K562 (cell line): ENCODE data around the gene ABCF2. TPM values are rescaled to one million over a fixed set of nuclear protein-coding genes. Genes with fewer than 3 reads are reported as not detected.
A peak's percentile ranks its signal among the peaks of the same experiment; 100 is the strongest.

ENCODE experiments used
- BMI1 ChIP-seq: fragments of 150-350 bp; IDR thresholded peaks from 2 replicates; pipeline ENCODE4 v1.6.1; 2014; ENCODE audit warnings: low read length
- CTBP1 ChIP-seq: fragments of 450-650 bp; IDR thresholded peaks from 2 replicates; pipeline ENCODE4 v1.6.1; 2016; ENCODE audit warnings: borderline replicate concordance
- ELF4 ChIP-seq: fragments of 450-650 bp; formaldehyde crosslinking; IDR thresholded peaks from 2 replicates; pipeline ENCODE4 v1.4.0; 2022; ENCODE audit warnings: missing genetic modification characterization
- GABPB2 ChIP-seq: fragments of 250-450 bp; sonication (Bioruptor Pico); conservative IDR thresholded peaks from 2 replicates; pipeline ENCODE4 v1.5.1; 2021; ENCODE audit warnings: mild to moderate bottlenecking
- HDAC8 ChIP-seq: fragments of 450-650 bp; IDR thresholded peaks from 2 replicates; pipeline ENCODE4 v1.6.1; 2016; ENCODE audit warnings: mild to moderate bottlenecking, missing genetic modification characterization, moderate library complexity, missing compliant biosample characterization
- KHSRP ChIP-seq: fragments of 450-650 bp; IDR thresholded peaks from 2 replicates; pipeline ENCODE4 v1.6.1; 2017
- MEF2A ChIP-seq: IDR thresholded peaks from 2 replicates; pipeline ENCODE4 v1.6.1; 2011; ENCODE audit warnings: low read depth, mild to moderate bottlenecking, low read length, moderate library complexity; ENCODE audit not compliant: control insufficient read depth
- NBN ChIP-seq: fragments of 450-650 bp; IDR thresholded peaks from 2 replicates; pipeline ENCODE4 v1.6.1; 2016; ENCODE audit warnings: low read depth, mild to moderate bottlenecking
- REST ChIP-seq, 2 experiments: fragments of 450-650 bp; formaldehyde crosslinking in 1 of 2; IDR thresholded peaks; 2 replicates each; pipeline versions ENCODE4 v1.4.0 to v1.6.1; 2014 to 2020; ENCODE audit warnings: mild to moderate bottlenecking in 2 of 2, borderline replicate concordance in 1 of 2, low read depth in 1 of 2
- RREB1 ChIP-seq: fragments of 250-450 bp; sonication (Bioruptor Pico); IDR thresholded peaks from 2 replicates; pipeline ENCODE4 v1.4.0; 2020
- SMAD4 ChIP-seq: fragments of 250-450 bp; sonication (Bioruptor Pico); conservative IDR thresholded peaks from 2 replicates; pipeline ENCODE4 v1.8.0; 2021; ENCODE audit warnings: inconsistent platforms, mild to moderate bottlenecking, moderate library complexity
- SP1 ChIP-seq: sonication (generic); formaldehyde crosslinking; IDR thresholded peaks from 2 replicates; pipeline ENCODE4 v1.8.1; 2022; ENCODE audit warnings: mild to moderate bottlenecking, missing genetic modification reagents
- TAF15 ChIP-seq: fragments of 200-400 bp; formaldehyde crosslinking; IDR thresholded peaks from 2 replicates; pipeline ENCODE4 v1.6.1; 2017; ENCODE audit warnings: mild to moderate bottlenecking, low read depth, low read length, moderate library complexity
- ZNF668 ChIP-seq: fragments of 250-450 bp; sonication (Bioruptor Pico); IDR thresholded peaks from 2 replicates; pipeline ENCODE4 v1.8.0; 2022; ENCODE audit warnings: mild to moderate bottlenecking, inconsistent platforms
- ZNF696 ChIP-seq: fragments of 250-450 bp; sonication (Bioruptor Pico); conservative IDR thresholded peaks from 2 replicates; pipeline ENCODE4 v1.4.0; 2020; ENCODE audit warnings: mild to moderate bottlenecking, moderate library complexity
- polyA plus RNA-seq, 8 experiments: library from polyadenylated mRNA; depleted of rRNA in 4 of 8; stranded (reverse) in 5 of 8; unstranded in 3 of 8; fragments of >200 nt; fragmentation: Nextera tagmentation in 2 of 8; fragmentation: Illumina TruSeq in 1 of 8; extraction: Ambion mirVana in 2 of 8; extraction: Trizol in 1 of 8; gene quantifications; 2 replicates each; pipeline versions ENCODE4 v1.2.1 to v1.2.3, GENCODE V29; 2011 to 2014; ENCODE audit warnings: inconsistent platforms in 1 of 8, missing spikeins in 1 of 8
- total RNA-seq, 7 experiments: library from RNA; depleted of rRNA in 6 of 7; stranded (reverse); fragments of >200 nt in 6 of 7; fragmentation: Illumina TruSeq in 2 of 7; extraction: Trizol in 2 of 7; gene quantifications; 2 replicates each; pipeline versions ENCODE4 v1.2.1 to v1.2.3, GENCODE V29; 2011 to 2021; ENCODE audit warnings: low replicate concordance in 1 of 7

The ABCF2 gene
- total and polyA plus RNA-seq, 9 of the 15 experiments (the other 6 are each of a cell fraction or from before 2014, with no cell fraction given): 62.1 to 224 (median 113) TPM

GRCh38 chr7:151248346-151249033 is 21.5 kb upstream of the ABCF2 start, which contains the start of gene SMARCD3 (continued):
- TF ChIP-seq REST (IDR thresholded peaks at IDR 0.05; ENCODE audit: borderline replicate concordance) (peak; percentile 39), REST (CRISPR knock-in tag; IDR thresholded peaks at IDR 0.05; ENCODE audit: low read depth) (no peak), SP1 (no peak), GABPB2 (CRISPR knock-in tag) (no peak), CTBP1 (peak; percentile 89; the same call in 1 of the 2 replicates), HDAC8 (tag) (no peak; the same call in 1 of the 2 replicates), KHSRP (no peak), ZNF696 (CRISPR knock-in tag) (no peak), RREB1 (CRISPR knock-in tag) (no peak), MEF2A (peak; percentile 74), NBN (no peak), ZNF668 (CRISPR knock-in tag) (no peak), TAF15 (no peak), ELF4 (no peak), BMI1 (no peak), SMAD4 (CRISPR knock-in tag) (peak; percentile 99)
